GM21381 (cell line): ENCODE data around the gene LCE2D.
"Not testable (repeated sequence)": the region's sequence is repeated elsewhere in the genome, so short reads cannot be mapped to it uniquely, and the experiment has no call there.

Experiments used
- ATAC-seq: cut with Tn5 transposase; IDR thresholded peaks from one replicate; pipeline ENCODE4 v1.9.1; 2021; ENCODE audit warnings: mild to moderate bottlenecking, moderate library complexity; ENCODE audit not compliant: unreplicated experiment

LCE2D gene

GRCh38 chr1:152663098-152663497, at the start of gene LCE2D:
LCE2D (plus strand) TSS chr1:152663380; CDS start chr1:152664106, 726 bp downstream.
- ATAC-seq = no peak

- no peak for ATAC-seq
Measured at GRCh38 chr1:152613511-152613910, 49.7 kb upstream of the LCE2D start, which contains the start of gene LCE3B. LCE3B (plus strand) TSS chr1:152613811; CDS start chr1:152613811, 0 bp downstream.

- no peak for ATAC-seq
Measured at GRCh38 chr1:152621993-152622392, 41.2 kb upstream of the LCE2D start.

GRCh38 chr1:152622803-152623202, 40.4 kb upstream of the LCE2D start, which contains the start of gene LCE3A:
LCE3A (minus strand) TSS chr1:152623103; CDS start chr1:152623103, 0 bp downstream.
- no peak for ATAC-seq

GRCh38 chr1:152623203-152623844, 39.9 kb upstream of the LCE2D start:
- ATAC-seq = no peak

GRCh38 chr1:152626744-152627143, 36.4 kb upstream of the LCE2D start:
- ATAC-seq = no peak

- ATAC-seq = no peak
Measured at GRCh38 chr1:152630596-152630995, 32.6 kb upstream of the LCE2D start.

GRCh38 chr1:152640351-152640750, 22.8 kb upstream of the LCE2D start:
- ATAC-seq = no peak

- ATAC-seq = no peak
Measured at GRCh38 chr1:152643945-152644344, 19.2 kb upstream of the LCE2D start.

GRCh38 chr1:152645146-152645545, 18.0 kb upstream of the LCE2D start:
- ATAC-seq = no peak

- ATAC-seq = no peak
Measured at GRCh38 chr1:152646656-152647055, 16.5 kb upstream of the LCE2D start.

- no peak for ATAC-seq
Measured at GRCh38 chr1:152654110-152654509, 9.1 kb upstream of the LCE2D start.

- no peak for ATAC-seq
Measured at GRCh38 chr1:152656459-152656858, 6.7 kb upstream of the LCE2D start.

GRCh38 chr1:152657677-152658076, 5.5 kb upstream of the LCE2D start:
- ATAC-seq = no peak

GRCh38 chr1:152658649-152659048, 4.5 kb upstream of the LCE2D start:
- ATAC-seq = no peak

- ATAC-seq = not testable (repeated sequence)
Measured at GRCh38 chr1:152666171-152666570, 3.0 kb downstream of the LCE2D start.

GRCh38 chr1:152667648-152668047, 4.5 kb downstream of the LCE2D start:
- ATAC-seq = no peak

- ATAC-seq = no peak
Measured at GRCh38 chr1:152673016-152673415, 9.8 kb downstream of the LCE2D start.

GRCh38 chr1:152674983-152675382, 11.8 kb downstream of the LCE2D start, which contains the start of gene LCE2C:
LCE2C (plus strand) TSS chr1:152675279; CDS start chr1:152676016, 737 bp downstream.
- not testable (repeated sequence) for ATAC-seq

- ATAC-seq = no peak
Measured at GRCh38 chr1:152679459-152679858, 16.3 kb downstream of the LCE2D start.

GRCh38 chr1:152681616-152682015, 18.4 kb downstream of the LCE2D start:
- no peak for ATAC-seq

- no peak for ATAC-seq
Measured at GRCh38 chr1:152683846-152684245, 20.7 kb downstream of the LCE2D start.

- not testable (repeated sequence) for ATAC-seq
Measured at GRCh38 chr1:152685823-152686222, 22.6 kb downstream of the LCE2D start, which contains the start of gene LCE2B. LCE2B (plus strand) TSS chr1:152686123; CDS start chr1:152686844, 721 bp downstream.
